T1000 (cell line): ENCODE data around the gene NR6A1.
A peak's percentile ranks its signal among the peaks of the same experiment; 100 is the strongest.

Experiments
- DNase-seq: peaks from one replicate; lab custom pipeline; 2025; ENCODE audit warnings: mixed read lengths; lab: John Stamatoyannopoulos, UW

NR6A1 gene

GRCh38 chr9:124795881-124796431 is 24.8 kb upstream of the NR6A1 start:
- no peak for DNase-seq

DNA sequence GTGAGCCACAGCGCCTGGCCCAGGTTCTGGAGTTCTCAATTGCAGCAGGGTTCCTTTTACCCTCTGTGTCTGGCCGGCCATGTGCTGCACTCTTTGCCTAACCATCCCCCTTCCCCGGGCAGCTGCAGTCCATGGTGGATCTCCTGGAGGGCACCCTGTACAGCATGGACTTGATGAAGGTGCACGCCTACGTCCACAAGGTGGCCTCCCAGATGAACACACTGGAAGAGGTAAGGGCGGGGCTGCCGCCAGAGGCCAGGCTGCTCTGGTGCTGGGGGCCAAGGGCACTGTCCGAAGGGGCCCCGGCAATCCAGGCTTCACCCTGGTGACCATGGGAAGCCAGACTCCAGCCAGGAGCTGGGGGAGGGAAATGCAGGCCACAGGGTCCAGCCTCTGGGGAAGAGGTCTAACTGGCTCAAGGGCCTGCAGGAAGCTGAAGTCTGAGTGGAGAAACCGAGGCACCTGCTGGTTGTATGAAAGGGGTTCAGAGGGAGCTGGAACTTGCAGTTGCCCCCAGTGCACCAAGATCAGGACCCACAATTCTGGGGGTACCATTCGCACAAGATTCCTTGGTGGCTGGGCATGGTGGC is 23.9 kb upstream of the NR6A1 start:
- no peak for DNase-seq

DNA sequence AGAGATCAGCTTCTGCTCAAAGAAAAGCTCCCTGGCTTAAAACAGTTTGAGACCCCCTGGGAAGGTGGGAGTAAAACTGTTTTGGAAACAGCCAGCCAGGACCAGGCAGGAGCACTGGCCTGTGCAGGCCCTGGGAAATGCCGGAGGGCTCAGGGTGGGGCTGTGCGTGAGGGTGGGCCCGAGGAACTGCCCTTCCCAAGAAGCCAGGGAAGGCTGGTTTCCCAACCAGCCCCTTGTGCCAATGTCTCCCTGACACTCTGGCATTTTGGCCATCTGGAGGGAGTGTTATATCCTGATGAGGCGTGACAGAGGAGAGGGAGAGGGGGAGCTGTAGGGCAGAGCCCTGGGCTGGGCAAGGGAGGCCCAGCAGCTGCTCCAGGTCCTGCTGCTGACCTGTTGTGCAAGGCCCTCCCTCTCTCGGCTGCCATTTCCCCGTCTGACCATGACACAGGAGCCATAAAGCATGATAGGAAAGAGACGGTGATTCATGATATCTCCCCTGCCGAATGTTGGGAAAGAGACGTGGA is 22.0 kb upstream of the NR6A1 start:
- DNase-seq: no peak

- no peak for DNase-seq
Observed at GRCh38 chr9:124792257-124793014, 21.3 kb upstream of the NR6A1 start.

DNA sequence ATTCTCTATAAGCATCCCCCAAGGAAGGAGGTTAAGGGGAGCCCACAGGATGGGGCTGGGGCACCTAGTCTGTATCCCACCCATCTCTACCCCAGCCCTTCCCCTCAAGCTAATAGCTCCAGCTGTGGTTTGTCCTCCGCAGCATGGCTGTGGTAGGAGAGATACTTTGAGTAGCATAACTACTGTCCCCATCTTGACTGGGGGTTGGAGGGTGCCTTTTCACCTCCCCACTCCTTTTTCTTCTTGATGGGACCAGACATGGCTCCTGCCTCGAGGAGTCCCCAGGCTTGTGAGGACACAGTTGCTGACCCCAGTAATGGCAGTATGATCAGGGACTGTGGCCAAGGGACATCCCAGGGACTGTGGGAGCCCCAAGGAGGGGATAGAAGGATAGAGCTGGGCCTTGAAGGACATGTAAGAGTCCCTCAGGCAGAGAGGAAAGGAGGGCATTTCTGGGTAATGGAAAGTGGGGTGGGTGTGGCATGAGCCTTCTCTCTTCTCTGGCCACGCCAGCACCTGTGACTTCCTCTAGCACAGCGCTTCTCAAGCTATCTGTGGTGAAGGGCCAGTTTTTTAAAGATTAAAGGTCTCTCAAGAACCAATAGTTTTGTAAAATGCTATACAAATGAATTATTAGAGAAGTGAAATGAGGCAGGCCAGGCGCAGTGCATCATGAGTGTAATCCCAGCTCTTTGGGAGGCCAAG is 19.8 kb upstream of the NR6A1 start:
- DNase-seq: no peak

DNA sequence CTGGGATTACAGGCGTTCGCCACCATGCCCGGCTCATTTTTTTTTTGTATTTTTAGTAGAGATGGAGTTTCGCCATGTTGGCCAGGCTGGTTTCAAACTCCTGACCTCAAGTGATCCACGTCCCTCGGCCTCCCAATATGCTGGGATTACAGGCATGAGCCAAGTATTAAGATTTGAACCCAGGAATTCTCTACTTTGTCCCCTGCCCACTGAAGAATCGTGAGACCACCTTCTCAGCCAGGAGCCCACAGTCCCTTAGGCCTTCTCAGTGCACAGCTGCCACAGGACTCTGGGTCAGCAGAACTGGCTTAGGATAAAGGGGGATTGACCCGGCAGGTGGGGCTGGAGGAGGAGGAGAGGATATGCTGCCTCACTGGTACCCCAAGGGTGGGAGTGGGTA is 19.2 kb upstream of the NR6A1 start:
- no peak for DNase-seq

DNA sequence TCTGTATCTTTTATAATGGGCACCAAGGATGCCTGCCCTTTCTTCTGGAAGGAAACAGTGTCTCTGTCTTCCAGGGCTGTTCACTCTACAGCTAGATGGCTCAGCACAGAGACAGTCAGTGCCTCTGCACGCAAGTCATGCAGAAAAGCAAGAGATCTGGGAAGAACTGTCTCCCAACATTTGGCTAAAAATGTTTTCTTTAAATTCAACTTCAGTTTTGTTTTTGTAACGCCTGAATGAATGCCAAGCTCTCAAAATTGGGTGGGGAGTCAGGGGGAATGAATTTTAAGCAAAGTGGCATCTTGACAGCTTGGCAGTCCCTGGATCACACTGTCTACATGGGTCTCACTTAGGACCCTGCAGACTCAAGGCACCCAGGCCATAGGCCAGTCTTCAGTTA is 18.4 kb upstream of the NR6A1 start:
- no peak for DNase-seq

DNA sequence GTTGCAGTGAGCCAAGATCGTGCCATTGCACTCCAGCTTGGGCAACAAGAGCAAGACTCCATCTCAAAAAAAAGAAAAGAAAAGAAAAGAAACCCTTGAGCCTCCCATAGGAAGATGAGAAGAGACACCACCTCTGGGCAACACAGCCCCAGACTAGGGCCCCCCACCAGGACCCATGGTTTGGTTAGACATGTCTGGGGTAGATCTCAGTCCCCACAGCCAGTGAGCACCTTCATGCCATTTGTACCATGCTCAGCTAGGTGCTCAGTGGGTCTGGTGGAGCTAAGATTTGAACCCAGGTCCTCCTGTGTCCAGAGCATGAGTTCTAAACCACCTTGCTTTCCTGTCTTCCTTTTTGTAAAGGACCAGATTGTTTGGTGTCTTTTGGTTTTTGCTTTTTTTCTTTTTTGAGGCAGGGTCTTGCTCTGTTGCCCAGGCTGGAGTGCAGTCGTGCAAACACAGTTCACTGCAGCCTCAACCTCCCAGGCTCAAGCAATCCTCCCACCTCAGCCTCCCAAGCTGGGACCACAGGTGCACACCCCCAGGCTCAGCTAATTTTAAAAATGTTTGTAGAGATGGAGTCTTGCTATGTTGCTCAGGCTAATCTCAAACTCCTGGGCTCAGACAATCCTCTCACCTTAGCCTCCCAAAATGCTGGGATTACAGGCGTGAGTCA is 17.6 kb upstream of the NR6A1 start:
- no peak for DNase-seq

- no peak for DNase-seq
Observed at GRCh38 chr9:124786881-124787573, 15.9 kb upstream of the NR6A1 start.

- no peak for DNase-seq
Observed at GRCh38 chr9:124784509-124784908, 13.4 kb upstream of the NR6A1 start.

GRCh38 chr9:124783830-124784229 is 12.7 kb upstream of the NR6A1 start:
- DNase-seq: no peak

- no peak for DNase-seq
Observed at GRCh38 chr9:124782661-124783574, 11.8 kb upstream of the NR6A1 start.

DNA sequence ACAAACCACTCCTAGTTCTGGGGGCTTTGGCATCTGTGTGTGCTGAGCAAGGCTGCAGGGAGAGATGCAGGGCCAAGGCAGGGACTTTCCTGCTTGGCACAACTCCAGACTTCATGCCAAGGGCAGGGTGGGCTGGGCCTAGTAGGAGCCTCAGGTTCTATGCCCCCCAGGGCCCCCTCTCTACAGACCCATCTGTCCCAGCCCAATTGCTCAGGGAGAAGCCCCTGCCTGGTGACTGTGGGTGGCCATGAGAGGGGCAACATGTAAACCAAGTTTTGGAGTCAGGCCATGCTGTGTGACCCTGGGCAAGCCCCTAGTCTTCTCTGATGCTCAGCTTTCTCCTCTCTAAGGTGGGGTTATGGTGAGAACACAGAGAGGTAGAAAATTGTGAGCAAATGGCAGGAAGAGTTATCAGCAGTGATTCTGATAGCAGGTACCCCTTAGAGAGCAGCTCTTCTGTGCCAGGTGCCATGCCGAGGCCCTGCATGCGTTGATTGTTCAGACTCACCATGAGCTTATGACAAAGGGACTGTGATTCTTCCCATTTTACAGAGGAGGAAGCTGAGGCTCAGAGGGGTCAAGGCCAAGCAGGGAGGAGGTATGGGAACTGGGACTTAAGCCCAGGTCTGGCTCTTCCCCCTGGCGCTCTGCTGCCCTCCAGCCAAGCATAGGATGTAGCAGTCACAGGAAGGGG is 11.0 kb upstream of the NR6A1 start:
- DNase-seq: no peak

DNA sequence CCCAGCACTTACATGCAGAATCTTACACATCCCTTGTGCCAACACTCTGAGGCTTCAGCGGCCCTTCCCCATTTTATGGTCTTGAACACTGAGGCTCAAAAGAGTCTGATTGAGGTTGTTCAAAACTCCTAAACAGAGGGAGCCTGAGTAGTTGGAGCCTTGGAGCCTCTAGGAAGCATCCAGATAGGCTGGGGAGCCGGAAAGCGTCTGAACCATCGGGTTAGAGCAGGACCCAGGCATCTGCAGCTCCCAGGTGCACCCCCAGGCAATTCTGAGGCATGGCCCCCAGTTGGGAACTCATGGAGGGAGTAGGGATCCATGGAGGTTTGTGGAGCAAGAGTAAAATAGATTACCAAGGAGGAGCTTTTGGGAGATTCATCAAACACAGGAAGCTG is 9.6 kb upstream of the NR6A1 start:
- DNase-seq: no peak

GRCh38 chr9:124780060-124780756 is 9.1 kb upstream of the NR6A1 start:
- DNase-seq: no peak

- peak; percentile 23 for DNase-seq
Observed at GRCh38 chr9:124779368-124780059, 8.4 kb upstream of the NR6A1 start.

DNA sequence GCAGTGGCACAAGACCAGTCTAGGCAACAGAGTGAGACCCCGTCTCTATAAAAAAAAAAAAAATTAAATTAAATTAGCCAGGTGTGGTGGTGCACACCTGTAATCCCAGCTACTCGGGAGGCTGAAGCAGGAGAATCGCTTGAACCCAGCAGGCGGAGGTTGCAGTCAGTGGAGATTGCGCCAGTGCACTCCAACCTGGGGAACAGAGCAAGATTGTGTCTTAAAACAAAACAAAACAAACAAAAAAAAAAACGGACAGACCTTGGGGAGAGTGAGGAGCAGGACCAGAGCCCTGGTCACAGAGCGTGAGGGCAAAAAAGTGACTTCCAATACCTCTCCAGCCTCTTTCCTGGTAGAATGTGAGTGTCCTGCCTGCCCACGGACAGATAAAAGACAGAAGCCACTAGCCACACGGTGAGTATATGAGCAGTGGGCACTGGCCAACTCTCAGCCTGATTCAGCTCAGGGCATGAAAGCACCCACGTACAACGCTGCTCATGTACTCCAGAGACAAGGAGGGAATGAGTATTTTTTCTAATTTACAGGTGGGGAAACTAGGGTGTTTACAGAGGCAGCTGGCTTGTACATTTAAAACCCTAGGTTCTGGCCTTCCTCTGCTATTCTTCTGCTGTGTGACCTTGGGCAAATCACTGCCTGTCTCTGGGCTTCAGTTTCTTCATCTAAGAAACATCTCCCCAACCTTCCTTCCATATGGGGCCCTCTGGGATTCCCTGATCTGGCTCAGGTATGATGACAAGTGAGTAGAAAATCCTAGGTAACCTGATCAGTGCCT is 7.7 kb upstream of the NR6A1 start:
- DNase-seq: no peak
